Uterus (tissue), 2 donors: ENCODE data around the gene STX16.

Experiments
- POLR2A ChIP-seq, 2 donors: fragments of 450-650 bp; IDR thresholded peaks; one replicate each; pipeline ENCODE4 v1.6.1; 2016; ENCODE audit warnings: antibody characterized with exemption in 2 of 2, mild to moderate bottlenecking in 1 of 2, moderate library complexity in 1 of 2
- TF ChIP-seq, protein P1 (sequence below), 4 experiments: fragments of 200-600 bp in 2 of 4; fragments of 450-650 bp in 2 of 4; sonication (generic) in 2 of 4; IDR thresholded peaks; one replicate each; pipeline ENCODE4 v1.5.1; 2016 to 2019; ENCODE audit warnings: antibody characterized with exemption in 4 of 4, mild to moderate bottlenecking in 2 of 4, moderate library complexity in 1 of 4

DNA sequence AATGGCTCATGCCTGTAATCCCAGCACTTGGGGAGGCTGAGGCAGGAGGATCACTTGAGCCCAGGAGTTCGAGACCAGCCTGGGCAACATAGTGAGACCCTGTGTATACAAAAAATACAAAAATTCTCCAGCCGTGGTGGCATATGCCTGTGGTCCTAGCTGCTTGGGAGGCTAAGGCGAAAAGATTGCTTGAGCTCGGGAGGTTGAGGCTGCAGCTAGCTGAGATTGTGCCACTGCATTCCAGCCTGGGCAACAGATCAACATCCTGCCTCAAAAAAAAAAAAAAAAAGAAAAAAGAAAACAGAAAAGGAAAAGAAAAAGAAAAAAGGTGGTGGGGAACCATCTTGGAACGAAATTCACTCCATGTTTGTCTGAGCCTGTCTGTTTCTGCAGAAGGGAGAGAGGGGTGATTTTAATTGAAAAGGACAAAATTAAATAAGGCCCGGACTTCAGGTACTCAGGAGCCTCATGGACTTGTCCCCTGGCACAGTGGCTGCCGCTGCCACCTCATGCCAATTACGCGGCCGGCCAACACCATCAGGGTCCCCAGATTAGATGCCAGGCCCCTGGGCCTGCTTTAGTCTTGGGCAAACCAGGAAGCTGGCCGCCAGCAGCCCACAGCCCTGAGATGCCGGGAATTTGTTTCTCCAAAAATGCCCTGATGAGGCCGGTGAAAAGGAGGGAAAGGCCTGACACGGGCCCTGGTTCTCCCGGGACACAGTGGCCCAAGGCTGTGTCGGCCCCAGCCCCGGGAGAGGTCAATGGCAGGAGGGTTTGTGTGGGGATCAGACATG is 37.8 kb upstream of the STX16 start:
- TF ChIP-seq, protein P1, sequence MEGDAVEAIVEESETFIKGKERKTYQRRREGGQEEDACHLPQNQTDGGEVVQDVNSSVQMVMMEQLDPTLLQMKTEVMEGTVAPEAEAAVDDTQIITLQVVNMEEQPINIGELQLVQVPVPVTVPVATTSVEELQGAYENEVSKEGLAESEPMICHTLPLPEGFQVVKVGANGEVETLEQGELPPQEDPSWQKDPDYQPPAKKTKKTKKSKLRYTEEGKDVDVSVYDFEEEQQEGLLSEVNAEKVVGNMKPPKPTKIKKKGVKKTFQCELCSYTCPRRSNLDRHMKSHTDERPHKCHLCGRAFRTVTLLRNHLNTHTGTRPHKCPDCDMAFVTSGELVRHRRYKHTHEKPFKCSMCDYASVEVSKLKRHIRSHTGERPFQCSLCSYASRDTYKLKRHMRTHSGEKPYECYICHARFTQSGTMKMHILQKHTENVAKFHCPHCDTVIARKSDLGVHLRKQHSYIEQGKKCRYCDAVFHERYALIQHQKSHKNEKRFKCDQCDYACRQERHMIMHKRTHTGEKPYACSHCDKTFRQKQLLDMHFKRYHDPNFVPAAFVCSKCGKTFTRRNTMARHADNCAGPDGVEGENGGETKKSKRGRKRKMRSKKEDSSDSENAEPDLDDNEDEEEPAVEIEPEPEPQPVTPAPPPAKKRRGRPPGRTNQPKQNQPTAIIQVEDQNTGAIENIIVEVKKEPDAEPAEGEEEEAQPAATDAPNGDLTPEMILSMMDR (IDR thresholded peaks at IDR 0.05) = no peak
- no peak for TF ChIP-seq POLR2A (IDR thresholded peaks at IDR 0.05)
